GM21390 (cell line): ENCODE results near the gene GALNT15.

Experiments
- ATAC-seq: cut with Tn5 transposase; IDR thresholded peaks from one replicate; pipeline ENCODE4 v1.9.1; 2021; ENCODE audit not compliant: unreplicated experiment

GALNT15 gene

DNA sequence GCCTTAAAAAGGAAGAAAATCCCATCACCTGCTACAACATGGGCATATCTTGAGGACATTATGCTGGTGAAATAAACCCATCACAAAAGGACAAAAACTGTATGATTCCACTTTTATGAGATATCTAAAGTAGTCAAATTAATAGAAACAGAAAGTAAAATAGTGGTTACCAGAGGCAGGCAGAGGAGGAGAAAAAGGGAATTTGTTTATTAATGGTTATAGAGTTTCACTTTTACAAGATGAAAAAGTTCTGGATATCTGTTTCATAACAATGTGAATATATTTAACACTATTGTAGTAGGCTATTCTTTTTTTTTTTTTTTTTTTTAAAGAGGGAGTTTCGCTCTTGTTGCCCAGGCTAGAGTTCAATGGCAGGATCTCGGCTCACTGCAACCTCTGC is 49.8 kb downstream of the GALNT15 start:
- ATAC-seq, result no peak

- ATAC-seq, result no peak
Observed at GRCh38 chr3:16227566-16227965, 53.1 kb downstream of the GALNT15 start.

DNA sequence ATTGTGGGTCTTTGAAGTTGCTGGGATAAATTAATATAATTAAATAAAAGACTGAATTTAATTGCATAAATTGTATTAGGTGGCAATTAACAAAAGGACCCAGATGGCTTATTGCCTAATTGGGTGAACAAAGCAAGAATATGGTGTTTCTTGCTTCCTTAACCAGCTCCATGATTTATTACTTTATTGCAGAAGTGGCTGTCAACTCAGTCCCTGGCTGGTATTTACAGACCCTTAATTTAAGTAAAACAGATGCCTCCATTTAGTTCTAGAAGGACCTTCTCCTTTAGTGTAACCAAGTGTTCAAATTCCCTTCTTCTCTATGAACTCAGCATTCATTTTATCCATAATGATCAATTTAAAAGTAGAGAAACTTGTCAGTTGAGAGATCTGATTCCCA is 55.2 kb downstream of the GALNT15 start:
- ATAC-seq, result no peak

DNA sequence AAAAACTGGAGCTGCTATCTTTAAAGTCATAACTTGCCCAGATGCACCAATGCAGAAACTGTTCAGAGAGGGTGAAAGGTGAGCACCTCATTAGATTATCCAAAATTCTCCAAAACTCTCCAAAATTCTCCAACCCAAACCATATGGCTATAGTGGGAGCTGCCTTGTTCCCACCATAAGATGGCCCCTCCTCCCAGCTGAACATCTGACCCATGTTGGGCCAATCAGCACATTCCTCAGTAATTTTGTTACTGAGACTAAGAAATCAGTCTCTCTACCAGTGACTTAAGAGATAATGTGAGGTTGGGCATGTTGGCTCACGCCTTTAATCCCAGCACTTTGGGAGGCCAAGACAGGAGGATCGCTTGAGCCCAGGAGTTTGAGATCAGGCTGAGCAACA is 57.5 kb downstream of the GALNT15 start:
- ATAC-seq, result no peak

- ATAC-seq, result no peak
Observed at GRCh38 chr3:16233806-16234205, 59.3 kb downstream of the GALNT15 start.

- no peak for ATAC-seq
Observed at GRCh38 chr3:16234281-16234680, 59.8 kb downstream of the GALNT15 start.

DNA sequence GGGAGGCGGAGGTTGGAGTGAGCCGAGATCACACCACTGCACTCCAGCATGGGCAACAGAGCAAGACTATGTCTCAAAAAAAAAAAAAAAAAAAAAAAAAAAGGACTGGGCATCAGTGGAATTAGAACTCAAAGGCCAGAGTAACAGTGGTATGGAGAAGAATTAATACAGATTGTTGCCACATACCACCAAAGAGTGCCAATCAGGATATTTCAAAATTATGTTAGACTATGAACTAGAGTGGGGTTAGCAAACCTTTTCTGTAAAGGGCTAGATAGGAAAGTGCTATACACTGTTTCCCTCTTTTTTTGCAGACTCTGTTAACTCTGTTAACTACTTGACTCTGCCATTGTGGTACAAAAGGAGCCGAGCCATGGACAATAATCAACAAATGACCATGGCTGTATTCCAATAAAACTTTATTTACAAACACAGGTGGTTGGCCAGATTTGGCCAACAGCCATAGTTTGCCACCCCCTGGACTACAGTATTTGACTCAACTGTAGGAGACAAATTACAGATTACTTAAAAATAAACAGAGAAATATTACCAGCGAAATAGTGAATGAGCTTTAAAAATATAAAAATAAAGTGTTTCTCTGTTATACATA is 61.7 kb downstream of the GALNT15 start:
- no peak for ATAC-seq

GRCh38 chr3:16236856-16237393 is 62.4 kb downstream of the GALNT15 start:
- ATAC-seq, result no peak

DNA sequence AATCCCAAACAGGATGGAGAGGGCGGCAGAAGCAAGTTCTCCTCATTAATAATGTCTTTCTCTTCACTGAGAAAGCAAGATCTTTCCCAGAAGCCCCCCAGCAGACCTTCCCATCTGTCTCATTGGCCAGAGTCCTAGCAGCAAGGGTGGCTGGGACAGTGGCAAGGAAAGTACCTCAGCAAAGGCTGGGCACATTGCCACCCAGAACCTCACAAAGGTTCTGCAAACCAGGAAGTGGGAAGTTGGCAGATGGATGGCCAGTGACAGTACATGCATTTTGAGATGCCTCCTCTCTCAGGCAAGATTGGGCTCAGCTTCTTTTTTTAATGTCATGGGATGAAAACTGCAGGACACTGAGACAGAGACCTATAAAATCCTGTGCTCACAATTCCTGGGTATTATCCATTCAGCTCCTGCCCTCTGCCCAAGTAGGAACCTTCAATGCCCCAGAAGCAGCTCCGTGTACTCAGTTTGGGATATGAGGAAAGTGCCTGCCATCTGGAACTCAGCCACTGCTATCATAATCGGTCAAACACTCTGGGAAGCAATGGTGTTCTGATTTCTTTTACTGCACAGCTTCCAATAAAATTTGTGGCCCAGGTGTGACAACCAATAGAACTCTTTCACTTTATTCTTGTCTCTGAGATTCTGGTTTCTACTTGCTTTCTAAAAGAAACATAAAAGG is 64.7 kb downstream of the GALNT15 start:
- ATAC-seq, result no peak

GRCh38 chr3:16239780-16240179 is 65.3 kb downstream of the GALNT15 start:
- ATAC-seq, result no peak

DNA sequence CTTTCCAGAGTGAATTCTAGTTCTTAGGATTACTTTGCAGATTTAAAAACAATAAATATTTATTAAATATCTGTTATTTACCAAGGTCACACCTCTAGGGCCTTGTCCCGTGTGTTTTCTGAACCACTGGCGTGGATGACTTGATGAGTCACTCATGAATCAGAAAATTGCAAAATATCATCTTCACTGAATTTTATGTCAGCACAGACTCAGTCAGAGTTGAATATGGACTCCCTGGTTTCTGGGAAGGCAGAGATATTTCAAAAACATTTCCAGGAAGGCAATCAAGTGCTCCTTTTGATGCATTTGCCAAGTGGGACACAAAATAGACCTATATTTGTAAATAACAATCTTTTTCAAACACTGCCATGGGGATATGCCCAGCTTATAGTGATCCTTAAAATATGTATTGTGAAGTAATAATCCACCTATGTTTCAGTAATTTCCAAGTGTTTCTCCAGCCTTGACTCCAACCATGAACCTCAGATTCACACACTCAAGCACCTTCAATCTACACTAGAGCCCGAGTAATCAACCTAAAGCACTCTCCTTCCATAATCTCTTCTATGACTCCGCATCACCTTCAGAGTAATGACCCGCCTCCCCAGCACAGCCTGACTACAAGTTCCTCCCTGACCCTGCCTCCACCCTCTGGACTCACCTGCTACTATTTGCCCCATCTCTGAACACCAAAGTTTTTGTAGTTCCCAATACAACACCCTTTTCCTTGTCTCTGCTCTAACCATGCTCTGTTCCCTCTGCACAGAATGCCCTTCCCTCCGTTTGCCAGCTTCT is 65.9 kb downstream of the GALNT15 start:
- no peak for ATAC-seq

DNA sequence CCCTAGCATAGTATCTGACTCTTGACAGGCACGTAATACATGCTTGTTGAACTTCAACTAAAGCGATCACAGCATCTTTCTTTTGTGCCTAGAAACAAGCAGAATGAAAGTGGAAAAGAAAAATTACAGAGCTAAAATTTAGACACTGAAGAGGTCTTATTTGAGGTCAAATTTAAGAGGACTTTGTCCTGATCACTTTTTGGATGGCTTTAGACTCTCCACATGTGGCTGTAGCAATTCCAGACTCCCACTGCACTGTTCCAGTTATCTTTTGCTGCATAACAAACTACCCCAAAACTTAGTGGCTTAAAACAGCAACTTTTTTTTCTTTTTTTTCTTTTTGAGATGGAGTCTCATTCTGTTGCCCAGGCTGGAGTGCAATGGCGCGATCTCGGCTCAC is 66.7 kb downstream of the GALNT15 start:
- ATAC-seq, result no peak

DNA sequence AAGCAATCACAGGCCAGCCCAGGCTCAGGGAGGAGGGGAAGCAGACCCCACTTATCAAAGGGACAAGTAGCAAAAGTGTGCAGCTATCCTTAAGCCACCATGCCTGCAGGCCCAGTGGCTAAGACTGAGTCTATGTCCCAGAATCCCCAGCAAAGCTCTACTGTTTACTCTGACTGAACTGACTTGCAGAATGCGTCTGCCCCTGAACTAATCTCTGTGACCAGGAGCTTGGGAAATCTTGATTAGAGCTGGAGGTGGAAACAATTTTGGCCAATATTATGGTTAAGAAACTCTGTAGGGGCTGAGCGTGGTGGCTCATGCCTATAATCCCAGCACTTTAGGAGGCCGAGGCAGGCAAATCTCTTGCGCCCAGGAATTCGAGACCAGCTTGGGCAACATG is 67.7 kb downstream of the GALNT15 start:
- no peak for ATAC-seq

DNA sequence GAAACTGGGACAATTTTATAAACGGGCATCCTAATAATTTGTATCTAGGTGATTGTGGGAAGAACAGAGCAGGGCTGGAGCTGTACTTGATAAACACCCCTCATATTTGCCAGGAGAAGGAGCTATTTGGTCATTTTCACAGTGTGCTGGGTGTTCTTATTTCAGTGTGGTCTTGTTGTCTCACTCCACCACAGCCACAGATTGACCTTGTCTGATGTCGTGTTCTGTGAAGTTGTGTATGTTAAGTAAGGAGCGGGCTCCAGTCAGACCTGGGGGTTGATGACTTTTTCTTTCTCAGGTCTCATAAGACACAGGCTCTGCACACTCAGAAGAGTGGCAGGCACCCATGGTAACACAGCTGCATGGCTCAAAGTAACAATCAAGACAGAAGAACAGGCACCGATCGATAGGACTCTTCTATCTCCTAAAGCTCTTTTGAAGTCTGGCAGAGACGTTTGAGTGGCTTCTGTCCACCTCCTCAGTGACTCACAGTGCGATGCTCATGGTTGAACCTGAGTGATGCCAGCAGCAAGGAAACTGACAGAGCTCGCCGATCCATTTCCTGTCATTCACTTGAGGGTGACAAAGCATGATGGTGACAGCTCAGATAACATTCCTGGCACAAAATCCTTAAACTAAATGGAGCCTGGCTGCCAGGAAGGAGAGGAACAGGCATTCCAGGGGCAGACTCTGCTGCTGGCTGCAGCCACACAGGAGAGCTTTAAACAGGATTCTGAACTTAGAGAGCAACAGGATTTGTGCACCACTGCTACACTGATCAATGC is 69.4 kb downstream of the GALNT15 start:
- ATAC-seq, result no peak

GRCh38 chr3:16245609-16246008 is 71.1 kb downstream of the GALNT15 start:
- ATAC-seq, result no peak

GRCh38 chr3:16247282-16248061 is 73.0 kb downstream of the GALNT15 start:
- peak; percentile 83 for ATAC-seq

DNA sequence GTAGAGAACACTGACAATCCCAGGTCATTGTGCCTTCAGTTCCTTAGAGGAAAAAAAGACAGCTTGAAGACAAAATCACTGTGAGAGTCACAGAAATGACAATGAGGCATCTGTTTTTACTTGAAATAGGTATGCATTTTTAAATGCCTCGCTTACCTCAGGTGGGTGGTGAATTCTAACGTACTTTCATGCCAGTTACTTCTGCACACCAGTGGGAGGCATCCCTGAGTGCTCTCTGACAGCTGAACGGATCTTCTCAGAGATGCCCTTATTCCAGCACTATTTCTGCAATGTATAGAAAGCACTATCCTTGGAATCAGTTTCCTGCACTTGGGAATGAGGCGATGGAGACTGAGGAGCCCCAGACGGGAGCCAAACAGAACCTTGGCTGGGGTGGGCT is 74.1 kb downstream of the GALNT15 start:
- no peak for ATAC-seq

- no peak for ATAC-seq
Observed at GRCh38 chr3:16249336-16249735, 74.9 kb downstream of the GALNT15 start.

DNA sequence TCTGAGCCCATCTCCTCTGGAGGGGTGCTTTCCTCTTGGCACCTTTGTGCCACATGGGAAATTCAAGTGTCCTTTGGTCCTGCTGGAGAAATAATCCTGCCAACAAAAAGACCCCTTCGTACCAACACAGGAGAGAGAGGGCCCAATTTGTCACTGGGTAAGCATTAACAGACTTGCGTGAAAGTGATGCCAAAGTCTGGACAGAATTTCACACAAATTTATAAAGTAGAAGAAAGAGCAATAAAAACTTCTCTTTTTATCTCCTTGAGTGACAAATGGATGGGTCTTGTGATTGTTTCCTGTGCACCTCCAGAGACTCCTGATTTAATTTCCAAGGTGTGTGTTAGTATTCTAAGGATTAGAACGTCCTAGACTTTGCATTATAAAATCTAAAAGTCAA is 75.4 kb downstream of the GALNT15 start:
- no peak for ATAC-seq

- no peak for ATAC-seq
Observed at GRCh38 chr3:16251316-16252085, 77.0 kb downstream of the GALNT15 start.
